H1 (cell line): ENCODE data around the gene RPGR. TPM values are rescaled to one million over a fixed set of nuclear protein-coding genes. Genes with fewer than 3 reads are reported as not detected.

Experiments used
- CTCF ChIA-PET: fragments of 300-600 bp; sonication (Branson Sonifier 250); formaldehyde crosslinking; loops from one replicate; lab custom pipeline; 2021; ENCODE audit not compliant: partially characterized antibody; lab: Charles Lee
- POLR2A ChIA-PET: fragments of 300-600 bp; sonication (Branson Sonifier 250); formaldehyde crosslinking; loops from one replicate; lab custom pipeline; 2021; ENCODE audit warnings: inconsistent platforms; ENCODE audit not compliant: partially characterized antibody; lab: Charles Lee
- DNase-seq, 2 experiments: peaks; one replicate each; pipeline versions ENCODE4 v3.0.0 to v3.0.0-alpha.2; 2010 to 2022; ENCODE audit warnings: low spot score in 2 of 2, low read depth in 1 of 2, mixed read lengths in 1 of 2
- FAIRE-seq: peaks from 2 replicates; lab custom pipeline; 2011; peaks lifted over from hg19 to GRCh38; lab: Jason Lieb, UNC
- H2AFZ ChIP-seq: 2 replicates; pipeline ENCODE4 v1.8.1; 2012; ENCODE audit warnings: low read length, inconsistent platforms
- H2AK5ac ChIP-seq: 2 replicates; pipeline ENCODE4 v1.6.1; 2013; ENCODE audit warnings: low read depth, low read length
- H2BK120ac ChIP-seq: replicated peaks from 2 replicates; pipeline ENCODE3; 2013; ENCODE audit warnings: low read depth, low read length, inconsistent platforms
- H2BK12ac ChIP-seq: 2 replicates; pipeline ENCODE4 v1.6.1; 2013; ENCODE audit warnings: low read depth, low read length
- H2BK15ac ChIP-seq: 2 replicates; pipeline ENCODE4 v1.6.1; 2013; ENCODE audit warnings: low read length
- H2BK20ac ChIP-seq: 2 replicates; pipeline ENCODE4 v1.6.1; 2013; ENCODE audit warnings: low read length
- H2BK5ac ChIP-seq: 2 replicates; pipeline ENCODE4 v1.6.1; 2013; ENCODE audit warnings: low read depth, low read length
- H3K14ac ChIP-seq: 2 replicates; pipeline ENCODE4 v1.6.1; 2013; ENCODE audit warnings: inconsistent platforms; ENCODE audit not compliant: insufficient read length
- H3K18ac ChIP-seq: 2 replicates; pipeline ENCODE4 v1.6.1; 2013; ENCODE audit warnings: low read length; ENCODE audit errors: extremely low read depth
- H3K23ac ChIP-seq: 2 replicates; pipeline ENCODE4 v1.6.1; 2013; ENCODE audit warnings: inconsistent platforms; ENCODE audit not compliant: insufficient read length
- H3K23me2 ChIP-seq: 2 replicates; pipeline ENCODE4 v1.6.1; 2013; ENCODE audit warnings: low read depth, low read length
- H3K27ac ChIP-seq: 2 replicates; pipeline ENCODE4 v1.6.1; 2011; ENCODE audit warnings: low read depth, low read length, inconsistent platforms
- H3K27me3 ChIP-seq, 4 experiments: replicated peaks in 1 of 4; 1 replicate in 1 of 4; 2 replicates in 3 of 4; pipeline versions ENCODE4 v1.6.1 to v1.8.1; 2011 to 2013; ENCODE audit warnings: low read length in 3 of 4, mild to moderate bottlenecking in 3 of 4, inconsistent platforms in 2 of 4, mixed read lengths in 2 of 4, moderate library complexity in 1 of 4; ENCODE audit not compliant: control insufficient read depth in 3 of 4, insufficient read depth in 3 of 4; ENCODE audit errors: extremely low read depth in 1 of 4
- H3K36me3 ChIP-seq, 4 experiments: 2 replicates each; pipeline versions ENCODE4 v1.6.1 to v1.8.1; 2011 to 2013; ENCODE audit warnings: mild to moderate bottlenecking in 4 of 4, low read length in 3 of 4, moderate library complexity in 2 of 4, control low read depth in 1 of 4, inconsistent platforms in 1 of 4; ENCODE audit not compliant: insufficient read depth in 4 of 4, control insufficient read depth in 2 of 4
- H3K4ac ChIP-seq: replicated peaks from 2 replicates; pipeline ENCODE3; 2013; ENCODE audit warnings: low read length, low read depth, mixed read lengths, inconsistent platforms; ENCODE audit not compliant: insufficient read length
- H3K4me1 ChIP-seq, 4 experiments: replicated peaks in 1 of 4; 1 replicate in 1 of 4; 2 replicates in 3 of 4; pipeline versions ENCODE4 v1.6.1 to v1.8.1; 2011 to 2013; ENCODE audit warnings: low read length in 3 of 4, inconsistent platforms in 2 of 4, mixed read lengths in 1 of 4; ENCODE audit not compliant: insufficient read depth in 4 of 4, control insufficient read depth in 3 of 4
- H3K4me2 ChIP-seq, 2 experiments: 2 replicates each; pipeline versions ENCODE4 v1.6.1 to v1.8.1; 2011 to 2013; ENCODE audit warnings: low read depth in 2 of 2, low read length in 2 of 2, control low read depth in 1 of 2, inconsistent platforms in 1 of 2, mild to moderate bottlenecking in 1 of 2; ENCODE audit not compliant: insufficient read depth in 1 of 2
- H3K4me3 ChIP-seq, 4 experiments: fragments of 200-600, 300-600 bp in 1 of 4; sonication (generic), shearing (Covaris generic), sonication (Bioruptor Twin) in 1 of 4; 2 replicates each; pipeline versions ENCODE4 v1.5.1 to v1.8.1; 2011 to 2016; ENCODE audit warnings: low read length in 4 of 4, low read depth in 3 of 4, control low read depth in 2 of 4, inconsistent platforms in 2 of 4, mild to moderate bottlenecking in 2 of 4, mixed read lengths in 1 of 4, moderate library complexity in 1 of 4; ENCODE audit not compliant: insufficient read depth in 2 of 4; ENCODE audit errors: extremely low read depth in 1 of 4
- H3K56ac ChIP-seq: replicated peaks from 2 replicates; pipeline ENCODE3; 2013; ENCODE audit warnings: low read depth, mild to moderate bottlenecking, mixed read lengths, low read length, inconsistent platforms; ENCODE audit not compliant: insufficient read length
- H3K79me1 ChIP-seq: 2 replicates; pipeline ENCODE4 v1.6.1; 2013; ENCODE audit warnings: low read depth, low read length, control low read depth
- H3K79me2 ChIP-seq, 2 experiments: 2 replicates each; pipeline versions ENCODE4 v1.6.1 to v1.8.1; 2012 to 2013; ENCODE audit warnings: low read length in 2 of 2, mild to moderate bottlenecking in 2 of 2, inconsistent platforms in 1 of 2; ENCODE audit not compliant: insufficient read depth in 2 of 2, control insufficient read depth in 1 of 2
- H3K9ac ChIP-seq, 4 experiments: replicated peaks in 1 of 4; 1 replicate in 1 of 4; 2 replicates in 3 of 4; pipeline versions ENCODE4 v1.6.1 to v1.8.1; 2011 to 2013; ENCODE audit warnings: low read depth in 3 of 4, low read length in 3 of 4, control low read depth in 2 of 4, mild to moderate bottlenecking in 2 of 4, moderate library complexity in 2 of 4, inconsistent platforms in 1 of 4; ENCODE audit errors: extremely low read depth in 1 of 4
- H3K9me3 ChIP-seq, 2 experiments: 2 replicates each; pipeline versions ENCODE4 v1.6.1 to v1.8.1; 2012 to 2013; ENCODE audit warnings: mild to moderate bottlenecking in 2 of 2, moderate library complexity in 2 of 2, control low read depth in 1 of 2, inconsistent platforms in 1 of 2, low read depth in 1 of 2, low read length in 1 of 2, mixed read lengths in 1 of 2; ENCODE audit not compliant: insufficient read depth in 2 of 2
- H4K20me1 ChIP-seq, 2 experiments: replicated peaks in 1 of 2; 2 replicates each; pipeline versions ENCODE3 to v1.8.1; 2011 to 2013; ENCODE audit warnings: inconsistent platforms in 2 of 2, low read length in 2 of 2, mild to moderate bottlenecking in 1 of 2; ENCODE audit not compliant: insufficient read depth in 2 of 2, control insufficient read depth in 1 of 2
- H4K5ac ChIP-seq: 2 replicates; pipeline ENCODE4 v1.6.1; 2013; ENCODE audit warnings: low read length, low read depth, mixed read lengths, inconsistent platforms; ENCODE audit not compliant: insufficient read length
- H4K8ac ChIP-seq: 2 replicates; pipeline ENCODE4 v1.8.0; 2013; ENCODE audit warnings: mild to moderate bottlenecking, moderate library complexity, low read length, inconsistent platforms; ENCODE audit not compliant: insufficient read depth; ENCODE audit errors: extremely low read depth
- H4K91ac ChIP-seq: replicated peaks from 2 replicates; pipeline ENCODE3; 2013; ENCODE audit warnings: low read length, mixed read lengths, inconsistent platforms; ENCODE audit not compliant: insufficient read length
- BCL11A ChIP-seq, 2 experiments: IDR thresholded peaks; one replicate each; pipeline ENCODE4 v1.6.1; 2011; ENCODE audit warnings: low read depth in 2 of 2, low read length in 2 of 2, mild to moderate bottlenecking in 2 of 2
- CBX5 ChIP-seq: fragments of 300-800, 300-1000 bp; sonication (generic); IDR thresholded peaks from 2 replicates; pipeline ENCODE4 v1.7.1; 2016; ENCODE audit warnings: antibody characterized with exemption, low read length, low read depth
- EGR1 ChIP-seq: IDR thresholded peaks from 2 replicates; pipeline ENCODE4 v1.6.1; 2011; ENCODE audit warnings: low read depth, low read length, borderline replicate concordance
- EP300 ChIP-seq, 2 experiments: IDR thresholded peaks; 1 replicate in 1 of 2; 2 replicates in 1 of 2; pipeline ENCODE4 v1.6.1; 2011 to 2012; ENCODE audit warnings: low read depth in 2 of 2, low read length in 2 of 2, mild to moderate bottlenecking in 2 of 2, borderline replicate concordance in 1 of 2, inconsistent platforms in 1 of 2, moderate library complexity in 1 of 2
- KDM5A ChIP-seq: fragments of 200-600 bp; IDR thresholded peaks from 2 replicates; pipeline ENCODE4 v1.7.1; 2012; ENCODE audit warnings: mild to moderate bottlenecking, low read length, inconsistent platforms, mixed read lengths
- RFX5 ChIP-seq: IDR thresholded peaks from 2 replicates; pipeline ENCODE4 v1.6.1; 2011; ENCODE audit warnings: low read depth, low read length, improper control_type of control experiment, borderline replicate concordance
- RXRA ChIP-seq: IDR thresholded peaks from 2 replicates; pipeline ENCODE4 v1.6.1; 2011; ENCODE audit warnings: low read depth, mild to moderate bottlenecking, low read length, moderate library complexity; ENCODE audit not compliant: insufficient read depth
- SIN3A ChIP-seq, 2 experiments: IDR thresholded peaks in 1 of 2; conservative IDR thresholded peaks in 1 of 2; 2 replicates each; pipeline ENCODE4 v1.6.1; 2011 to 2012; ENCODE audit warnings: low read length in 2 of 2, improper control_type of control experiment in 1 of 2, low read depth in 1 of 2, mild to moderate bottlenecking in 1 of 2
- SIRT6 ChIP-seq: IDR thresholded peaks from one replicate; pipeline ENCODE4 v1.7.1; 2012; ENCODE audit warnings: low read length, inconsistent platforms
- SUZ12 ChIP-seq: fragments of 200-600 bp; sonication (generic); IDR thresholded peaks from 2 replicates; pipeline ENCODE4 v1.6.1; 2012; ENCODE audit warnings: mild to moderate bottlenecking, inconsistent platforms, low read length, moderate library complexity, mixed read lengths
- TAF7 ChIP-seq: optimal IDR thresholded peaks from 2 replicates; pipeline ENCODE3; 2011; ENCODE audit warnings: low read depth, mild to moderate bottlenecking, inconsistent platforms, low read length, moderate library complexity, borderline replicate concordance
- TCF12 ChIP-seq: IDR thresholded peaks from 2 replicates; pipeline ENCODE4 v1.6.1; 2011; ENCODE audit warnings: low read depth, mild to moderate bottlenecking, low read length
- WGBS, 2 experiments: shearing (Covaris generic) in 1 of 2; methylation state at CpG; one replicate each; pipeline versions ENCODE4 v1.1.6 to v1.1.7; 2013 to 2015; ENCODE audit warnings: low lambda C conversion rate in 2 of 2, mixed read lengths in 2 of 2, inconsistent platforms in 1 of 2, low coverage in 1 of 2, missing lambda C conversion rate in 1 of 2; ENCODE audit not compliant: insufficient replicate concordance in 2 of 2, insufficient coverage in 1 of 2, insufficient read length in 1 of 2; ENCODE audit errors: extremely low coverage in 1 of 2, missing lambda C conversion rate in 1 of 2; 5-methylcytosine and 5-hydroxymethylcytosine counted together
- polyA plus RNA-seq, 7 experiments: library from polyadenylated mRNA; depleted of rRNA in 3 of 7; stranded (reverse) in 5 of 7; unstranded in 2 of 7; fragments of >200 nt in 5 of 7; fragments of 200-250 nt in 2 of 7; gene quantifications; 1 replicate in 5 of 7; 2 replicates in 1 of 7; 4 replicates in 1 of 7; pipeline versions ENCODE4 v1.2.1 to v1.2.3, GENCODE V29; 2011 to 2013; ENCODE audit warnings: missing spikeins in 2 of 7, mixed read lengths in 2 of 7
- total RNA-seq: library from RNA; stranded (reverse); fragmentation: NEBNext Ultra II Directional; extraction: Animal tissue kit (Norgen Biotek cat#: 25700); gene quantifications from 2 replicates; pipeline ENCODE4 v1.2.1, GENCODE V29; 2021

RPGR gene
- total and polyA plus RNA-seq, 2 of the 8 experiments (the other 6 are each of a cell fraction or from before 2014, with no cell fraction given): 1.6 to 10.0 TPM

GRCh38 chrX:38312436-38312835 is 14.9 kb downstream of the RPGR start:
- no peaks in the 10 kb centered on the region for H3K9me3 ChIP-seq
- H2BK15ac ChIP-seq: no peak overlapping the region
- H3K27me3 ChIP-seq: no peaks in the 10 kb centered on the region
- H2BK120ac ChIP-seq: no peak overlapping the region
- DNase-seq (no peak), FAIRE-seq (no peak)
- no peak overlapping the region for H2AK5ac ChIP-seq
- H3K14ac ChIP-seq: no peak overlapping the region
- no peaks in the 10 kb centered on the region for H4K20me1 ChIP-seq
- no peak overlapping the region for H3K56ac ChIP-seq
- H3K4me2 ChIP-seq: no peak overlapping the region
- 100% methylated on average over 3 of the region's 4 CpGs; no CpG with 5 or more reads in 1 of the 2 experiments for WGBS, 2 experiments
- H3K27ac ChIP-seq: no peak overlapping the region
- H3K36me3 ChIP-seq: peaks cover 0 to 3% (median 0%) of the 10 kb centered on the region in 4 experiments; a peak in 2 of 8 replicates
- no peak overlapping the region for H2BK5ac ChIP-seq
- POLR2A ChIA-PET: no interaction called here
- no peak overlapping the region for H3K4ac ChIP-seq
- no peak overlapping the region for H4K8ac ChIP-seq
- H4K5ac ChIP-seq: no peak overlapping the region
- no peak overlapping the region for H3K4me3 ChIP-seq
- H4K91ac ChIP-seq: no peak overlapping the region
- no peaks in the 10 kb centered on the region for H3K79me1 ChIP-seq
- H2BK12ac ChIP-seq: no peak overlapping the region
- no peak overlapping the region for H3K23ac ChIP-seq
- no peak overlapping the region for H3K18ac ChIP-seq
- H2AFZ ChIP-seq: no peak overlapping the region
- no peaks in the 10 kb centered on the region for H3K23me2 ChIP-seq
- no peak overlapping the region for H3K9ac ChIP-seq
- CTCF ChIA-PET: interaction anchor here (0.7 kb wide), 1 partner anchor 150 kb away, joined by 3 read pairs; no protein-coding TSS in a partner anchor
- H3K4me1 ChIP-seq: no peaks in the 10 kb centered on the region
- H3K79me2 ChIP-seq: no peaks in the 10 kb centered on the region
- H2BK20ac ChIP-seq: no peak overlapping the region
- TF ChIP-seq TAF7: no peak
- no peak for TF ChIP-seq SUZ12
- TF ChIP-seq TCF12: no peak
- no peak for TF ChIP-seq SIN3A (conservative IDR thresholded peaks at IDR 0.05 in 1 of 2, IDR thresholded peaks at IDR 0.05 in 1 of 2; ENCODE audit: low read depth in 1 of 2, low read length in 2 of 2)
- TF ChIP-seq RXRA: no peak
- no peak for TF ChIP-seq BCL11A (IDR thresholded peaks at IDR 0.05; ENCODE audit: low read depth in 2 of 2, low read length in 2 of 2)
- TF ChIP-seq RFX5: no peak
- no peak for TF ChIP-seq CBX5
- no peak for TF ChIP-seq EP300 (IDR thresholded peaks at IDR 0.05; ENCODE audit: borderline replicate concordance in 1 of 2, low read depth in 2 of 2, low read length in 2 of 2)
- no peak for TF ChIP-seq SIRT6
- TF ChIP-seq KDM5A: no peak
- no peak for TF ChIP-seq EGR1
